HG03378 (cell line): ENCODE data around the gene PIGU.

ENCODE experiments used
- ATAC-seq: cut with Tn5 transposase; IDR thresholded peaks from one replicate; pipeline ENCODE4 v1.9.1; 2021; ENCODE audit warnings: mild to moderate bottlenecking, moderate library complexity; ENCODE audit not compliant: unreplicated experiment

Gene PIGU

DNA sequence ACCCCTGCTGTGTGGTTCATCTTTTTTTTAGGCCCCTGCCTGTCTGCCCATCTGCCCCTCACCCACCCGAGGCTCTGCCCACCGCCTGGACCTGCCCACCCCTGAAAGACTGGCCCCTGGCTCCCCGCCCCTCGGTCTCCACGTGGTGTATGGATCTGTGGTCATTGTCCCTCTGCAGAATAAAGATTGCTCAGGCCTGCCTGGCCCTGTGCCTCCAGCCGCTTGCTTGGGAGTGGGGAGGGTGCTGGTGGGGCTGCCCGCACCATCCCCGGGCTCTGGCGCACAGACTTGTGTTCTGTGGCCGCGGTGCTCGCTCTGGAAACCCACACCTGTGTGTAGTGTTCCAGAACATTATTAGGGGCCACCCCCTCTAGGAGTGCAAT is 116.8 kb downstream of the PIGU start:
- ATAC-seq: no peak

DNA sequence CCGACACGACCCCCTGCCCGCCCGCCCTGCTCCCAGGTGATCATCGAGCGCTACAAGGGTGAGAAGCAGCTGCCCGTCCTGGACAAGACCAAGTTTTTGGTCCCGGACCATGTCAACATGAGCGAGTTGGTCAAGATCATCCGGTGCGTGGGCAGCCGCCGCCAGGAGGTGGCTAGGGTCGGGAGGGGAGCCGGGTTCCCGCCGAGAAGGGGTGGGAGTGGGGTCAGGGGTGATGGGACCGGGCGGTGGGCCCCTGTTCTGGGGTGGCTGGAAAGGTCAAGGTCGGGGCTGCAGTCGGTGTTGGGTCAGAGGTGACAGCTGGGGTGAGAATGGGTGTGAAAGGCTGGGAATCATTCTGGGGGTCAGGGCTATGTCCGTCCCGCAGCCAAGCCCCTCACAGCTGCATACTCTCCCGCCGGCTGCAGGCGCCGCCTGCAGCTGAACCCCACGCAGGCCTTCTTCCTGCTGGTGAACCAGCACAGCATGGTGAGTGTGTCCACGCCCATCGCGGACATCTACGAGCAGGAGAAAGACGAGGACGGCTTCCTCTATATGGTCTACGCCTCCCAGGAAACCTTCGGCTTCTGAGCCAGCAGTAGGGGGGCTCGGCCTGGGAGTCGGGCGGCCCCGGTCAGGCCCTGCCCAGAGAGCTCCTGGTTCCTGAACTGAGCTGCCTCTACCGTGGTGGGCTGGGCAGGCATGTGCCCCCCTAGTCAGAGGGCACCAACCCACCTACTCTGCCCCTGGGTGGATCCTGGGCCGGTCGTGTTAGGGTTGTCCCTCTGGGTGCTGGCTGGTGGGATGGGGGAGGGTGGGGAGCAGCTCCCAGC is 117.4 kb downstream of the PIGU start:
- no peak for ATAC-seq

DNA sequence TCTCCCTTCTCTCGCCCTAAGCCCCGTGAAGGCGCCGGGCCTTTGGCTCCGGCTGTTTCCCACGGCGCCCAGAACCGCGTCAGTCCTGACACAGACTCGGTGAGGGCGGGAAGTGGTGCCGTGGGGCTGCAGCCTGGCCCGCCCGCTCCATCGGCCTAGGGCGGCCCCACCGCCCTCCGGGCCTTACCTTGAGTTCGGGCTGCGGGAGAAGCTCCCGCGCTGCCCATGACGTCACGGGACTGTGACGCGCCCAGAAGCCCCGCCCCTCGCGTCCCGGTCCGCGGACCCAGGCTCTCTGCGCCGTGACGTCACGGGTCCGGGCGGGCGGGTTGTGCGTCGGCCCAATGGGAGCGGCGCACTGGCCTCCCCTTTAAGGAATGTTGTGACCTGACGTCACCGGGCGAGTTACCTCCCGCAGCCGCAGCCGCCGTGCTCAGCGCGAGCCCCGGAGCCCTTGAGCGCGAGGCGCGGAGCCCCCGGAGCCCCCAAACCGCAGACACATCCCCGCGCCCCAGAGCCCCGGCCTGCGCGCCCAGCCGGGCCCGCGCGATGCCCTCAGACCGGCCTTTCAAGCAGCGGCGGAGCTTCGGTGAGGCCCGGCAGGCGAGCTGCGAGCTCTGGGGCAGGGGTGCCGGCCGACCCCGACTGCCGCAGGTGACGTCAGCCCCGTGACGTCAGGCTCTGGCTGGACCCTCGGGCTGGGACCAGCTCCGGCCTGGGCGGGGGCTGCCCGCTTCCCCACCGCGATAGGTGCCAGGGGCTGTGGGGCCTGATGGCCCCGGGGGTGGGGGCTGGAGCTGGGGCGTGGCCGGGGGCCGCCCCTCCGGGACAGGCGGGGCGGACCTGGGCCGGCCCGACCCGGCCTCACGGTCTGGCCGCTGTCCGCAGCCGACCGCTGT is 118.3 kb downstream of the PIGU start, which contains the start of gene MAP1LC3A:
MAP1LC3A (plus strand) TSS at position 399 of the 899 bp plus-strand sequence; CDS start at position 550, 151 bp downstream.
- ATAC-seq: peak; percentile 46

DNA sequence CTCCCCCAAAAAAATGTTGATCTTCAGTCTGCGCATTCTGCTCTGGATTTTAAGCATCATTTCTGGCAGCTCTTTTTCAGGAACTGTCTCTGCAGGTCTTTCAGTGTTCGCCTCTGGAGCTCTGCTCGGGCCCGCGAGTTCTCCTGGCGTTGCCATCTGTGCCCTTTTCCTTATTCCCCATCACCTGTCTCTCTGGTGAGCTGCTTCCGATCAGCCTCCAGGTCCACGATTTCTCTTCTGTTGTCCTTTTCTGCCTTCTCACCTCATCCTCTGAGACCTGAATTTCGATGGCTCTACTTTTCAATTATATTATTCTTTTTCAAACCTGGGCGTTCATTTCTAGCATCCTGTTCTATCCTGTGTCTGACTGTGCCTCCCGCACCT is 119.0 kb downstream of the PIGU start:
- ATAC-seq: no peak

DNA sequence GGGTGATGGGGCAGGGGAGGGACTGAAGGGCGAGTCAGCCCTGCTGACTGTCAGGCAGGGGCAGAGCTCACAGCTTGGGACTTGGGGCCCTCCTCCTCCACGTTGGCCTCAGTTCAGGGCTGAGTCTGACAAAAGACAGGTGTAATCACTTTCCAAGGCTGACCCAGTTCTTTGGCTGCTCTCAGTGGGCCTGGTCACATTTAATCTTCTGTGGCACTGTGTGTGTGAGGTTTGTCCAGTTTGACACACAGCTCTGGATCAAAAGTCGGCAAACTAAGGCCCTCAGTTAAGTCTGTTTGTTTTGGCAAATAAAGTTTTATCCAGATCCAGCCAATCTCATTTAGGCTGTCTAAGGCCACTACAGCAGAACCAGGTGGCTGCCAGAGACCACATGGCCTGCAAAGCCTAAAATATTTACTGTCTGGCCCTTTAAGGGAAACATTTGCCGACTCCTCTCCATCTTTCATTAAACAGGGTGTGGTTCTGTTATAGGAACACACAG is 123.5 kb downstream of the PIGU start:
- ATAC-seq: no peak

DNA sequence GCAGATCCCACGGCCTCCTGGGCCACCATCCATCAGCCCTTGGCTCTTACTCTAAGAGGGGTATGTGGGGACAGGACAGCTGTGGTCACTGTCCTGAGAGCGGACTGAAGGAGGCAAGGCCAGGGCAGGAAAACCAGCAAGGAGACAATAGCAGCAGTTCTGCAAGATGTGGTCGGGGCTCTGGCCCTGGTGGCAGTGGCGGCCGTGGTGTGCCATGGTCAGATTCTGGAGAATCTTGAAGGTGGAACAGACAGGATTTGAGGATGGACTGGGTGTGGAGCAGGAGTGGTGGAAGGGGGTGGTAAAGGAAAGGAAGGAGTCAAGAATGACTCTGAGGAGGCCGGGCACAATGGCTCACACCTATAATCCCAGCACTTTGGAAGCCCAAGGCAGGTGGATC is 124.3 kb downstream of the PIGU start:
- no peak for ATAC-seq

DNA sequence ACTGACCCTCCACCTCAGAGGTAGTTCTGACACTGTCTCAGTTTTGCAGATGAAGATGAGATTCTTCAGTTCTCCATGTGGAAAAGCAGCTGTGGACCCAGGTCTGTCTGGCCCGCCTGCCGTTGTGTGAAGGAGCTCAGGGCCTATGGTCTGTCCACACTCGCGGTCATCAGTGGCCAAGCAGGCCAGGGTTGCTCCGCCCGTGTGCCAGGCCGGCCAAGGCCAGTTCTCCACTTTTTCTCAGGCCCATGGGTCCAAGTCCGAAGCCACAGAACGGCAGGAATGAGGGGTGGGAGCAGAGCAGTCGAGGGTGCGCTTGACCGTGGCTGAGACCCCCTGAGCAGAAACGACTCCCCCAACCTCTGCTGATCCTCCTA is 127.0 kb downstream of the PIGU start:
- ATAC-seq: no peak

DNA sequence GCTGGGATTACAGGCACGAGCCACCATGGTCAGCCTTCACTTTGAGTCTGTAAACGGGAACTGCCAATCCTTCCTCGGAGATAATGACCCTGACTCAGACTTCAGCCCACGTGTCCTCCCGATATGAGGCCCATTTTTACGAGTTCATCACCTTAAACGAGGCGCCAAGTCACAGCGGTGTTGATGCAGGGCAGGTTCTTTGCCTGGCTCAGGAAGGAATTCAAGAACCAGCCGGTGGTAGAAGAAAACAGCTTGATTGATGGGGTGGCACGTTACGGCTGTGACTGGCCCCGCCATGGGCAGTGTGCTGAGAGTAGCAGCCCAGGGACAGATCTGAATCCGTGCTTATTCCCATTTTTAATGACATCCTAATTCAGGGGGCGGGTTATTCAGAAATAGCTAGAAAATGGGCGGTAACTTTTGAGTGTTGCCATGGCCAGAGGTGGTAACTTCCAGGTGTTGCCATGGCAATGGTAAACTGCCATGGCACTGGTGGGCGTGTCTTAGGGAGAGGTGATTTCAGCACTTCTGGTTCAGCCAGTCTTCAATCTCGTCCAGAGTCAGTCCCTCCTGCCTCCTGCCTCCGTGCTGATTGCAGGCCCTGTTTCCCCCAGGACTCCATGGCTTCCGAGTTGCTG is 127.5 kb downstream of the PIGU start:
- ATAC-seq: no peak

DNA sequence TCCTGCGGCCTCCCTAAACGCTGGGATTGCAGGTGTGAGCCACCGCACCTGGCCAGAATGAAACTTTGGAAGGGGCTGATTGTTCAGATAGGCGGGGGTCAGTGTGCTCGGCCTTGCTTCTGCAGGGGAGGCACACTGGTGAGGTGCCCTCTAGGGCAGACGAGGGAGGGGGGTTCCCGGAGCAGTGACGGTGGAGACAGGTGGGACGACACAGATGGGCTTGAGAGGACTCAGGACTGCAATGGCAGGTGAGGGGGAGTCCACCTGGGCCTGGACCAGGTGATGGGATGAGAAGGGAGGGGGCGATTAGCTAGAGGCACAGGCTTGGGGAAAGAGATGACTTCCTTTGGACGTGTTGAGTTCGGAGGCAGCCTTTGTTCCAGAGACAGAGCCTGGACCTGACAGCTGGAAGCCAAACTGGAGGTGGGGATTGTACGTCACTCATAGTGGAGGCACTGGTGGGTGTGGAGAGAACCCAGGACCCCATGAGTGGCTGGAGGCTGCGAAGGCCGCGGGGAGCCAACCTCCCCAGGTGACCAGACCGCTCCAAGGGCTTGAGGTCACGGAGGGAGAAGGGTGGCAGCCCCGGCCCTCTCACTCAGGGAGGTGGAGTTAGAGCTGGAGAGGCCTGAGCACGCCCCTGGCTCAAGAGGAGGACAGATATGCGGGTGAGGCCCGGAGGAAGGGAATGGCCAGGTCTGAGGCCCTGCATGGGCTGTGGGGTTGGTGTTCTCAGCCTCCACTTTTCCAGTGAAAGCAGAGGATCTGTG is 128.9 kb downstream of the PIGU start:
- no peak for ATAC-seq

DNA sequence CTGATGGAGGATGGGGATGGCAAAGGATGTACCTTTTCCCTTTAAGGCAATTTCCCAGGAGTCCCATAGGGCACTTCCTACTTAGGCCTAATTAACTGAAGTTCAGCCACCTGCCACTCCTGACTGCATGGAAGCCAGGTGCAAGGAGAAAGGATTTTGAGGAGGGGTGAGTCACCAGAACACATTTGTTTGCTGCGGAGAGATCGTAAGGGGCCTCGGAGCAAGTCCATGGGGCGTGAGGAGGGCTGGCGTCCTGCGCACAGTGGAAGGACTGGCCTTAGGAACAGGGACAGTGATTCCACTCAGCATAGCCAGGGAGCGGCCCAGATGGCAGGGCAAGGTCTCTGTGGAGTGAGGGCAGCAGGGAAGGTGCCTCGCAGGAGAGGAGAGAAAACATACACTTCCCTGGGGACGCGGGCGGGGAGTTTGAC is 130.1 kb downstream of the PIGU start:
- ATAC-seq: no peak

DNA sequence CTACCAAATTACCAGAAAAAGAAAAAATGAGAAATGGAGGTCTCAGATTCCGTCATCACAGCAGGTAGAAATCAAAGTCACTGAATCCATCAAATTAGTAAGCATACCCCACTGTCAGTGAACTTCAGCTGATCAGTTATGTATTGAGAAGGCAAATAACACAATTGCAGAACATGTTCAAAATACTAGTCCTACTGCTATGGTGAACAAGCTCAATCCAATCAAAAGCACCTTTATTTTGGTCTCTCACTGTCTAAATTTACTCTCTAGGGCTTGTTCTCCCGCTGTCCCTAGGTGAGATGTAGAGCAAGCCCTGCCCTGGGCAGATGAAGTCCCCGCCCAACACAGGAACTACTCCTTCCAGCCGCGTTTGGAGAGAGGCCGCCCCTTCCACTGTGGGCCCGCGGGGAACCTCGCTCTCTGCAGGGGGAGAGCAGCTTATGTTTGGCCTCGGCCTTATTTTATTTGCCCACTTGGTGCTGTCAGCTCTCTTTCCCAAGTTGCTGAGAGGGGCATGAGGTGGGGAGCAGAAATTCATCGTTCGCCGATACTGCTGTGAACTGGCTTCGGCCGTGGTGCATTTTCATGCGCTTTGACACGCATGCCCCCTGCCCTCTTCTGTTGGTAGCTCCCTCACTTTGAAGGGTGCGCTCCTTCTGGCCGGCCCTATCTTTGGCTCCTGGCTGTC is 132.6 kb downstream of the PIGU start:
- ATAC-seq: no peak

DNA sequence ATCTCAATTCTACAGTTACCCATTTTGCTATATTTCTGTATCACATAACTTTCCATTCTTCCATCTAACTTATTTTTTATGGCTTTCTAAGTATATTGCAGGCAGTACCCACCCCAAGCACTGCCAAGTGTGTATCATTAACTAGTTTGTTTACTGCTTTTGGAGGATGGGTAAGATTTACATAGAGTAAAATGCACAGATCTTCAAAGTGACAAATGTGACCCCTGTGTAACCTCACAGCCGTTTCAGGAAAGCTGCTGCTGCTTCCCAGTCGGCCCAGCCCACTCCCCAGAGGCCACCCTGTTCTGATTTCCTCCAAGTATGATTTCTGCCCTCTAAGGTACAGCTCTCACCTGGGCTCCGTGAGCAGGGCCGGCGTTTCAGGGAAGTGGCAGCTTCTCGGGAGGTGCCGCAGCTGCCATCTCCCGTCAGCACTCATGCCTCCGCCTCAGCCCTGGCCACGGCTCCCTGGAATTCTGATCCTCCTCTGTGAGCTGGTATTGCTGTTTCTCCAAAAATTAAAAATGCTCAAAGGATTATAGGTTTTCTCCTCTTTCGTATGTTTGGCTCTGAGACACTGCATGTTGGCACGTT is 133.3 kb downstream of the PIGU start:
- no peak for ATAC-seq

DNA sequence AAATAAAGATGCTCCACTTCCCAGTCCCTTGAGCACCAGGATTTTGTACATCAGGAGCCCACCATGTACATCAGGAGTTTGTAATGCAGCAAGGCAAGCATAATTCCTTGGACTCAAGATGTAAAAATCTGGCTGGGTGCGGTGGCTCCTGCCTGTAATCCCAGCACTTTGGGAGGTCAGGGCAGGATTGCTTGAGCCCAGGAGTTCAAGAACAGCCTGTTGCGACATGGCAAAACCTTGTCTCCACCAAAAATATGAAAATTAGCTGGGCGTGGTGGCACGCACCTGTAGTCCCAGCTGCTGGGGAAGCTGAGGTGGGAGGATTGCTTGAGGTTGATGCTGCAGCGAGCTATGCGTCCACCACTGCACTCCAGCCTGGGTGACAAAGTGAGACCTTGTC is 134.5 kb downstream of the PIGU start:
- ATAC-seq: no peak

DNA sequence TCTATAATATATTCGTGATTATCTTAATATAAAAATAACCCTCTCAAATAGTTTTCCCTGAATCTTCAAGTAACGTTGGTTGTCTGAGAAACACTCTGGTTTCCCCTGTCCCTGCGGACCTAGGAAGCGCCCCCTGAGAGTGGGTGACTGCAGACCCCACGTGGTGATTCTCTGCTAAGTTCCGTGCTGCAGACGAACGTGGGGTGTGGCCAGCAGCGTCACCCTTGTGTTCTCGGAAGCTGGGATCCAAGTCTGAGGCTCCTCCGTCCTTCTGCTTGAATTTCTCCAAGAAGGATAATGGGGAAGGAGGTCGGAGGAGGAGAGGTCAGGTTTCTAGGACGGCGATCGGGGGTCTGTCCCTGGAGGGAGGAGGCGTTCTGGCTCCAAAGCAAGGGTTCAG is 135.0 kb downstream of the PIGU start:
- no peak for ATAC-seq

DNA sequence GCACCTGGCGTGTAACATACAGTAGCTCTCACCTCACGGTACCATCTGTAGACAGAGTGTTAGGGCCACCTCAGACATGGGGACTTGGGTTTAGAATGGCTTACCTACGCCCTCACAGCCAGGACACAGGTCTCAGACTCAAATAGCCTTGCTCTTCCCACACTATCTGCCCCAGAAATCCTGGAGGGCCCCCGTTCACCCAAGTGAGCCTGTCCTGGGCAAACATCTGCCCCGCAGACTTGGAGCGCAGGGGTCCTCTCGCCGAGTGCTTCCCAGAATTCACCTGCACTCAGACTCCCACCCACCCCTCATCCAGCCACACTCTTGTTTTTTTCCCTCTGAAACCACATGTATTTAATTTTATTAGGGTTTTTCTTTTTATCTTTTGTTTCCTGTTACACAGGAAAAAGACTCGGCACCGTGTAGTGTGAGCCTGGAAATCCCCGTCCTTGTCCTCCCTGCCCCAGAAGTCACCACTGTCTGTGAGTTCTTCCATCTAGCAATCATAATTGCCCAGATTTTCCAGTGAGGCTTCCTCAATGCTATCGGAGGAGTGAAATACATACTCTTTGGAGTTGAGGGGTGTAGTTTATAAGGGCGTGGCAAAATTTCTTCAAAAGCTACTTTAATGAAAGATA is 135.5 kb downstream of the PIGU start:
- ATAC-seq: no peak

DNA sequence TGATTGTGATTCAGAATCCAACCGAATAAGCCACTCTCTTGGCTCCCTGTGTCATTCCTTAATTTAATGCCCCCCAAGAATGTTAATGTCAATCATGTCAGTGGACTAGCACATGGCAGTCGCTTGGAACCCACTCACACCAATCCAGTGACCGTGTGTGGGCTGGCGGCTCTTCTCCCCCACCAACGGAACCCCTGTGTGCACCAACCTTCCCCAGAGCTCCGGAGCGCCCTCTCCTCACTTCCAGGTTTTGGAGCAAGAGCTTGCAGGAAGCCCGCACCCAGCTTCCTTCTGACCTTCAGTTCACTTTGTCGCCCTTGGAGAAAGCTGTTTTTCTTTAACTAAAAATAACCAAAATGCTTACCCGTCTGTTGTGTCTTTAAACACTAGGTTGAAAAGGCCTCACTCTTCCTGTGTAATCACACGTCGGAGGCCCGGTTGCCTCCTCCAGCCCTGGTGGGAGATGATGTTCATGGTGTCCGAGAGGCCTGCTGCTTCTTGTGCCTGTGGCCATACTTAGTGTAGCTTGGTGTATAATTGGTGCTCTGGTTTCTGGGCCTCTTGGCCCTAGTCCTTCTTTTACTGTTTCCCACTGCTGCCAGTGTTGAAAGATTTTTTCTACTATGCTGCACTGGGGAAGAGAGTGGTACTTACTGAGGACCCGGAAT is 136.2 kb downstream of the PIGU start:
- ATAC-seq: no peak

DNA sequence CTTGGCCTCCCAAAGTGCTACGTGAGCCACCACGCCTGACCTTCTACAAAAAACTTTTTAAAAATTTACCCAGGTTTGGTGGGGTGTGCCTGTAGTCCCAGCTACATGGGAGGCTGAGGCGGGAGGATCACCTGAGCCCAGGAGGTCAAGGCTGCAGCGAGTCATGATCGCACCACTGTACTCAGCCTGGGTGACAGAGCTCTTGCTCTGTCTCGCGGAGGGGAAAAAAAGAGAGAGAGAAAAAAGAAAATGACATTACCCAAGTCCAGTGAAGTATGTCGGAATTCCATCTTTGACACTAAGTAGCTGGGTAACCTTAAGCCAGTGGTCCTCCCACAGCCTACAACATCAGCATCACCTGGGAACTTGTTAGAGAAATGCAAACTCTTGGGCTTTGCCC is 137.1 kb downstream of the PIGU start:
- no peak for ATAC-seq

DNA sequence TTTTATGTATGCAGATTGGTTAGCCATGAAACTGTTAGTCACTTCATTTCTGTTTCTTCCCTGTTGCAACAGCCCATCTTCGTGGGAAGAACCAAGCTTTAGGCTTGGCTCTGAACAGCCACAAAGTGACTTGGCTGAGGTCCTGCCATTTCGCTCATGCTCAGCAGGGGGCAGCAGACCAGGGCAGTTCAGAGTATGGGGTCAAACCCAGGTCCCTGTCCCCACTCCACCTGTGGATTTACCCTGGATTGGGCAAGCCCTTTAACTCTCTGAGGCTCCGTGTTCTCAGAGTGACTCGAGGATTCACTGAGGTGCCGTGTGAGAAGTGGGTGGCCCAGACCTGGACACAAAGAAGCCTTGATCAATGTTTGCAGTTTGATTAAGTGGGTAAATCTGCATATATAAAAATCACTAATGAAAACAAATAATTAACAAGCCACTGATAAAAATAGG is 138.2 kb downstream of the PIGU start:
- no peak for ATAC-seq
